Endothelial cell of umbilical vein (primary cell): ENCODE data around the gene CEP78. TPM values are rescaled to one million over a fixed set of nuclear protein-coding genes. Genes with fewer than 3 reads are reported as not detected.
"Not testable (repeated sequence)": the region's sequence is repeated elsewhere in the genome, so short reads cannot be mapped to it uniquely, and the experiment has no call there.

Experiments
- BruUV-seq: library from RNA; stranded (reverse); fragments of 400-500 nt; replicated peaks from 2 replicates; lab custom pipeline; 2021; lab: Mats Ljungman, UMichigan
- CTCF ChIA-PET: fragments of 300-600, 350-600 bp; sonication (Branson Sonifier 250); formaldehyde crosslinking; loops from one replicate; lab custom pipeline; 2021; ENCODE audit warnings: antibody characterized with exemption, inconsistent platforms; lab: Charles Lee
- POLR2A ChIA-PET: fragments of 300-600, 350-600 bp; sonication (Branson Sonifier 250); formaldehyde crosslinking; loops from one replicate; lab custom pipeline; 2021; ENCODE audit warnings: antibody characterized with exemption, inconsistent platforms; lab: Charles Lee
- DNase-seq: peaks from one replicate; pipeline ENCODE4 v3.0.0-alpha.2; 2011; ENCODE audit warnings: low read depth, low spot score
- FAIRE-seq: peaks from 2 replicates; lab custom pipeline; 2011; peaks lifted over from hg19 to GRCh38; lab: Jason Lieb, UNC
- H2AFZ ChIP-seq: 2 replicates; pipeline ENCODE4 v1.6.0; 2012; ENCODE audit warnings: low read depth, low read length, control low read depth, inconsistent platforms
- H3K27ac ChIP-seq: 2 replicates; pipeline ENCODE4 v1.5.1; 2011; ENCODE audit warnings: low read depth, mild to moderate bottlenecking, control low read depth, low read length, moderate library complexity; ENCODE audit not compliant: insufficient read depth
- H3K27me3 ChIP-seq, 2 experiments: 2 replicates each; pipeline versions ENCODE4 v1.6.0 to v1.6.1; 2011; ENCODE audit warnings: low read length in 2 of 2, mixed read lengths in 1 of 2; ENCODE audit not compliant: control insufficient read depth in 2 of 2, insufficient read depth in 2 of 2
- H3K36me3 ChIP-seq, 2 experiments: 2 replicates in 1 of 2; 3 replicates in 1 of 2; pipeline ENCODE4 v1.5.1; 2011; ENCODE audit warnings: low read length in 2 of 2, mild to moderate bottlenecking in 1 of 2, moderate library complexity in 1 of 2; ENCODE audit not compliant: control insufficient read depth in 2 of 2, insufficient read depth in 2 of 2; ENCODE audit errors: extremely low read depth in 1 of 2
- H3K4me1 ChIP-seq: 3 replicates; pipeline ENCODE4 v1.5.1; 2011; ENCODE audit warnings: mild to moderate bottlenecking, low read length; ENCODE audit not compliant: control insufficient read depth, insufficient read depth; ENCODE audit errors: extremely low read depth
- H3K4me2 ChIP-seq: 2 replicates; pipeline ENCODE4 v1.6.1; 2011; ENCODE audit warnings: low read length, control low read depth, mixed read lengths; ENCODE audit not compliant: insufficient read depth
- H3K4me3 ChIP-seq, 3 experiments: fragments of 200-600 bp in 1 of 3; sonication (generic), shearing (Covaris generic) in 1 of 3; replicated peaks in 1 of 3; 2 replicates each; pipeline ENCODE4 v1.5.1; 2011 to 2016; ENCODE audit warnings: control low read depth in 3 of 3, low read length in 3 of 3, mild to moderate bottlenecking in 2 of 3, inconsistent platforms in 1 of 3, low read depth in 1 of 3, moderate library complexity in 1 of 3; ENCODE audit not compliant: insufficient read depth in 1 of 3
- H3K79me2 ChIP-seq: 2 replicates; pipeline ENCODE4 v1.6.0; 2012; ENCODE audit warnings: low read length, inconsistent platforms; ENCODE audit not compliant: control insufficient read depth, insufficient read depth
- H3K9ac ChIP-seq: replicated peaks from 2 replicates; pipeline ENCODE3; 2011; ENCODE audit warnings: low read length, control low read depth; ENCODE audit not compliant: insufficient read depth; ENCODE audit errors: extremely low read depth
- H3K9me1 ChIP-seq: replicated peaks from 3 replicates; pipeline ENCODE4 v1.6.0; 2011; ENCODE audit warnings: mild to moderate bottlenecking, low read length; ENCODE audit not compliant: control insufficient read depth, insufficient read depth; ENCODE audit errors: extremely low read depth
- H3K9me3 ChIP-seq: replicated peaks from 2 replicates; pipeline ENCODE4 v1.5.1; 2012; ENCODE audit warnings: low read length, inconsistent platforms; ENCODE audit not compliant: control insufficient read depth, insufficient read depth
- H4K20me1 ChIP-seq: replicated peaks from 2 replicates; pipeline ENCODE3; 2011; ENCODE audit warnings: mild to moderate bottlenecking, low read length; ENCODE audit not compliant: control insufficient read depth, insufficient read depth; ENCODE audit errors: extremely low read depth
- FOS ChIP-seq: IDR thresholded peaks from 2 replicates; pipeline ENCODE4 v1.6.1; 2011; ENCODE audit warnings: mild to moderate bottlenecking, low read length, moderate library complexity, borderline replicate concordance; ENCODE audit not compliant: insufficient read depth
- JUN ChIP-seq: IDR thresholded peaks from 2 replicates; pipeline ENCODE4 v1.6.1; 2011; ENCODE audit warnings: borderline replicate concordance, low read depth; ENCODE audit not compliant: insufficient read length, insufficient read depth
- POLR2A ChIP-seq: IDR thresholded peaks from 2 replicates; pipeline ENCODE4 v1.6.1; 2012; ENCODE audit warnings: low read depth, mild to moderate bottlenecking, control low read depth, low read length
- dilution Hi-C: fragments of 300-500 bp; cut with MboI; formaldehyde crosslinking; loops from one replicate; pipeline ENCODE4 v1.15.0; 2019; ENCODE audit warnings: low sequenced_read_pairs; ENCODE audit not compliant: extremely low pct_ligation_motif_present
- intact Hi-C: fragments of 100-400 bp; cut with micrococcal nuclease; formaldehyde crosslinking; loops from one replicate; pipeline ENCODE4 v1.10.0; 2022
- polyA plus RNA-seq, 4 experiments: library from polyadenylated mRNA; depleted of rRNA in 3 of 4; stranded (reverse) in 3 of 4; unstranded in 1 of 4; fragments of >200 nt; gene quantifications; 2 replicates each; pipeline versions ENCODE4 v1.2.1 to v1.2.3, GENCODE V29; 2011 to 2012; ENCODE audit warnings: missing spikeins in 1 of 4
- total RNA-seq: library from RNA; stranded (reverse); gene quantifications from 2 replicates; pipeline ENCODE4 v1.2.3, GENCODE V29; 2021
- TF ChIP-seq, protein P1 (sequence below), 2 donors: IDR thresholded peaks; 1 replicate in 1 of 2; 2 replicates in 1 of 2; pipeline ENCODE4 v1.5.1; 2011; ENCODE audit warnings: low read length in 2 of 2, mild to moderate bottlenecking in 2 of 2, moderate library complexity in 2 of 2, control low read depth in 1 of 2, inconsistent platforms in 1 of 2, low read depth in 1 of 2; ENCODE audit not compliant: insufficient read depth in 1 of 2; ENCODE audit errors: extremely low read depth in 1 of 2
- TF ChIP-seq, protein P2 (sequence below): IDR thresholded peaks from 2 replicates; pipeline ENCODE4 v1.6.1; 2011; ENCODE audit not compliant: insufficient read depth, insufficient read length

The CEP78 gene
- total and polyA plus RNA-seq, 2 donors (not counting 3 experiments of a cell fraction or from before 2014, with no cell fraction given), result 6.5 to 35.9 TPM

DNA sequence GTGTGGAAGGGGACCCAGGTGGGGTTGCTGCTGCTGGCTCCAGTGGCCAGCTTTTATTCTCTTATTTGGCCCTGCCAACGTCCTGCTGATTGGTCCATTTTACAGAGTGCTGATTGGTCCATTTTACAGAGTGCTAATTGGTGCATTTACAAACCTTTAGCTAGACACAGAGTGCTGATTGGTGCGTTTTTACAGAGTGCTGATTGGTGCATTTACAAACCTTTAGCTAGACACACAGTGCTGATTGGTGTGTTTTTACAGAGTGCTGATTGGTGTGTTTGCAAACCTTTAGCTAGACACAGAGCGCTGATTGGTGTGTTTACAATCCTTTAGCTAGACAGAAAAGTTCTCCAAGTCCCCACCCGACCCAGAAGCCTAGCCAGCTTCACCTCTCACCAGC is 48.3 kb downstream of the CEP78 start:
- H3K4me1 ChIP-seq, BruUV-seq, intact Hi-C loops, dilution Hi-C loops, FAIRE-seq, H3K4me2 ChIP-seq, H3K4me3 ChIP-seq, H3K36me3 ChIP-seq, H3K27me3 ChIP-seq, POLR2A ChIA-PET, H4K20me1 ChIP-seq, H3K79me2 ChIP-seq, H2AFZ ChIP-seq, H3K9me3 ChIP-seq, H3K27ac ChIP-seq, H3K9ac ChIP-seq, DNase-seq, H3K9me1 ChIP-seq: not testable (repeated sequence)
- CTCF ChIA-PET, result interaction anchor here (1.4 kb wide), 1 partner anchor 82 kb away, joined by 4 read pairs; no protein-coding TSS in a partner anchor

DNA sequence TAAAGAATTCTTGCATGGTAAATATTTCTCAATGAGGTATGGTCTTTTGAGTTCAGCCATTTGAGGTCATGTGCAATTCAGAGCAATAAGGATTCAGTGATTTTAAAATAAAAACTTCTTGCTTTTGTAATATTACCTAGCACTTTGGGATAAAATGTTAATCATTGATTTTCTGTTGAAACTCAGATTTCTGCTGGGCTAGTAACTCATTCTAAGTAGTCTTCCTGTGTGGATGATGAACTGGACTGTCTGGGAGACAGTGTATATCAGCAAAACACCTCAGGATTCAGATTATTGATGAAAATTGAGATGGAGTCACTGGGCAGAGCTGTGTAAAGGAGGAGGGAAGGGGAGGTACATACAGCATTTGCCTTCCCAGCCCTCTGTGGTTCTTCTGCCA is 50.2 kb downstream of the CEP78 start:
- dilution Hi-C loops, result no loop called here
- no peak overlapping the region for H2AFZ ChIP-seq
- no peak for FAIRE-seq

More for the DNA sequence above, 50.2 kb downstream of the CEP78 start:
- no peak for TF ChIP-seq FOS
- no peak for TF ChIP-seq JUN
- TF ChIP-seq, protein P1, sequence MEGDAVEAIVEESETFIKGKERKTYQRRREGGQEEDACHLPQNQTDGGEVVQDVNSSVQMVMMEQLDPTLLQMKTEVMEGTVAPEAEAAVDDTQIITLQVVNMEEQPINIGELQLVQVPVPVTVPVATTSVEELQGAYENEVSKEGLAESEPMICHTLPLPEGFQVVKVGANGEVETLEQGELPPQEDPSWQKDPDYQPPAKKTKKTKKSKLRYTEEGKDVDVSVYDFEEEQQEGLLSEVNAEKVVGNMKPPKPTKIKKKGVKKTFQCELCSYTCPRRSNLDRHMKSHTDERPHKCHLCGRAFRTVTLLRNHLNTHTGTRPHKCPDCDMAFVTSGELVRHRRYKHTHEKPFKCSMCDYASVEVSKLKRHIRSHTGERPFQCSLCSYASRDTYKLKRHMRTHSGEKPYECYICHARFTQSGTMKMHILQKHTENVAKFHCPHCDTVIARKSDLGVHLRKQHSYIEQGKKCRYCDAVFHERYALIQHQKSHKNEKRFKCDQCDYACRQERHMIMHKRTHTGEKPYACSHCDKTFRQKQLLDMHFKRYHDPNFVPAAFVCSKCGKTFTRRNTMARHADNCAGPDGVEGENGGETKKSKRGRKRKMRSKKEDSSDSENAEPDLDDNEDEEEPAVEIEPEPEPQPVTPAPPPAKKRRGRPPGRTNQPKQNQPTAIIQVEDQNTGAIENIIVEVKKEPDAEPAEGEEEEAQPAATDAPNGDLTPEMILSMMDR (IDR thresholded peaks at IDR 0.05; ENCODE audit: extremely low read depth in 1 of 2, insufficient read depth in 1 of 2, low read depth in 1 of 2, low read length in 2 of 2), result no peak
- TF ChIP-seq POLR2A, result no peak
- TF ChIP-seq, protein P2, sequence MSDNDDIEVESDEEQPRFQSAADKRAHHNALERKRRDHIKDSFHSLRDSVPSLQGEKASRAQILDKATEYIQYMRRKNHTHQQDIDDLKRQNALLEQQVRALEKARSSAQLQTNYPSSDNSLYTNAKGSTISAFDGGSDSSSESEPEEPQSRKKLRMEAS, result no peak
- H3K27ac ChIP-seq, result no peak overlapping the region
- no peaks in the 10 kb centered on the region for H3K9me3 ChIP-seq
- H3K27me3 ChIP-seq, result peaks cover 0 to 8% of the 10 kb centered on the region in 2 experiments
- no peak overlapping the region for H3K4me2 ChIP-seq
- no peaks in the 10 kb centered on the region for H3K9me1 ChIP-seq
- no peaks in the 10 kb centered on the region for H4K20me1 ChIP-seq
- H3K4me3 ChIP-seq, result no peak overlapping the region
- no peaks in the 10 kb centered on the region for H3K36me3 ChIP-seq
- ChIA-PET POLR2A (no interaction called here), CTCF (no interaction called here)
- intact Hi-C loops, result no loop called here
- no peak overlapping the region for H3K9ac ChIP-seq
- no peaks in the 10 kb centered on the region for H3K79me2 ChIP-seq
- no peaks in the 10 kb centered on the region for H3K4me1 ChIP-seq
- no peak for DNase-seq
- BruUV-seq, result no TSS peak
